CD4-positive, CD25-positive, alpha-beta regulatory T cell (primary cell): ENCODE data around the gene DCK. TPM values are rescaled to one million over a fixed set of nuclear protein-coding genes. Genes with fewer than 3 reads are reported as not detected.
"Not testable (repeated sequence)": the region's sequence is repeated elsewhere in the genome, so short reads cannot be mapped to it uniquely, and the experiment has no call there.

Source experiments
- ATAC-seq, 2 donors: fragments of 150-1000 bp; cut with Tn5 transposase; one replicate each; pipeline ENCODE4 v1.10.0; 2021; ENCODE audit warnings: low read depth in 2 of 2, moderate number of reproducible peaks in 2 of 2, moderate library complexity in 1 of 2
- DNase-seq, 3 donors: peaks; one replicate each; pipeline versions ENCODE4 v3.0.0 to v3.0.0-alpha.2; 2012 to 2022; ENCODE audit warnings: mixed read lengths in 1 of 3
- H3K27ac ChIP-seq: one replicate; pipeline ENCODE4 v1.7.0; 2013; ENCODE audit warnings: mild to moderate bottlenecking, low read length; ENCODE audit not compliant: insufficient read depth, poor library complexity, severe bottlenecking
- H3K27me3 ChIP-seq: one replicate; pipeline ENCODE4 v1.7.0; 2013; ENCODE audit warnings: low read length; ENCODE audit not compliant: control insufficient read depth, insufficient read depth
- H3K36me3 ChIP-seq: one replicate; pipeline ENCODE4 v1.7.0; 2013; ENCODE audit warnings: mild to moderate bottlenecking, low read length, moderate library complexity; ENCODE audit not compliant: control insufficient read depth, insufficient read depth
- H3K4me1 ChIP-seq: 2 replicates; pipeline ENCODE4 v1.7.0; 2013; ENCODE audit warnings: mild to moderate bottlenecking, low read length; ENCODE audit not compliant: insufficient read depth, control insufficient read depth, poor library complexity, severe bottlenecking
- H3K4me3 ChIP-seq: one replicate; pipeline ENCODE4 v1.7.0; 2013; ENCODE audit warnings: low read depth, mild to moderate bottlenecking, low read length, moderate library complexity
- H3K9me3 ChIP-seq, 2 experiments: 1 replicate in 1 of 2; 2 replicates in 1 of 2; pipeline ENCODE4 v1.7.0; 2013; ENCODE audit warnings: low read length in 2 of 2, mild to moderate bottlenecking in 1 of 2, moderate library complexity in 1 of 2; ENCODE audit not compliant: control insufficient read depth in 2 of 2
- H3K27ac Mint-ChIP-seq, 3 donors: one replicate each; pipeline ENCODE4 v1.8.0; 2020 to 2022; ENCODE audit warnings: mild to moderate bottlenecking in 3 of 3, mixed read lengths in 3 of 3, moderate library complexity in 2 of 3
- H3K27me3 Mint-ChIP-seq: one replicate; pipeline ENCODE4 v1.8.0; 2022; ENCODE audit warnings: mild to moderate bottlenecking, mixed read lengths
- H3K36me3 Mint-ChIP-seq: one replicate; pipeline ENCODE4 v1.8.0; 2020; ENCODE audit warnings: mixed read lengths
- H3K4me1 Mint-ChIP-seq, 4 donors: one replicate each; pipeline ENCODE4 v1.8.0; 2020 to 2022; ENCODE audit warnings: mixed read lengths in 4 of 4, mild to moderate bottlenecking in 1 of 4
- H3K4me3 Mint-ChIP-seq, 4 donors: one replicate each; pipeline ENCODE4 v1.8.0; 2020 to 2022; ENCODE audit warnings: mild to moderate bottlenecking in 4 of 4, mixed read lengths in 4 of 4, moderate library complexity in 3 of 4
- H3K9me3 Mint-ChIP-seq, 7 donors: one replicate each; pipeline ENCODE4 v1.8.0; 2020 to 2022; ENCODE audit warnings: mixed read lengths in 7 of 7, mild to moderate bottlenecking in 3 of 7, moderate library complexity in 2 of 7
- polyA plus RNA-seq, 4 donors: library from polyadenylated mRNA; unstranded; fragments of 300-500 nt; fragmentation: Illumina TruSeq; gene quantifications; one replicate each; pipeline ENCODE4 v1.2.3, GENCODE V29; 2021
- total RNA-seq: library from RNA; stranded (reverse); gene quantifications from one replicate; pipeline ENCODE4 v1.2.3, GENCODE V29; 2022

Gene DCK
- total and polyA plus RNA-seq, 5 donors from 2014 or later, result 33.1 to 118 (median 114) TPM

DNA sequence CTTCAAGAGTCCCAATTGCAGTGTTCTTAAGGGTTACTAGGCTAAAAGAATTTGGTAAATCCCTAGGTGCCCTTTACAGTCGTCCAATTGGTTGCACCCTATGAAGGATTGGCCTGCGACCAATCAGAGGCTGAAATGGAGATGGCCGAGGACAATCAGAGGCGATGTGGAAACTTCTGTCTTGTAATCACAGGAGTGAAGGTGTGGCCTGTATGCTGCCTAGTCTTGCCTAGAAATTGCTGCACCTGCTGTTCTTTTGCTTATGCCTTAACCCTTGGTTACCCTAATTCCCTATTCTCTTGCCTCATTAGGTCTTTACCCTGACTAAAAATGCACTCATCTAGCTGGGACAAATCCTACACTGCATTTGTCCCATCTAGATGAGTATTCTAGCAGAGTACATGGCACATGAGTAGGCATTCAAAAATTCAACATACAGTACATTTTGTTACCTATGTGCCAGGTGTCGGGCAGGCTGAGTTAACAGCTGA is 1.0 kb upstream of the DCK start:
- Mint-ChIP-seq H3K27ac (peak overlapping the region; percentile 72 to 93 (median 77)), H3K9me3 (no peaks in the 10 kb centered on the region), H3K36me3 (peaks cover 10% of the 10 kb centered on the region), H3K27me3 (no peaks in the 10 kb centered on the region), H3K4me1 (peaks cover 28 to 44% (median 36%) of the 10 kb centered on the region in 4 donors), H3K4me3 (peak overlapping the region; percentile 93 to 99 (median 97))
- H3K9me3 ChIP-seq, result no peaks in the 10 kb centered on the region
- ATAC-seq (no peak), DNase-seq (no peak)
- H3K4me3 ChIP-seq, result peak overlapping the region; percentile 83
- peaks cover 35% of the 10 kb centered on the region for H3K4me1 ChIP-seq
- H3K27ac ChIP-seq, result peak overlapping the region; percentile 84
- no peaks in the 10 kb centered on the region for H3K27me3 ChIP-seq
- H3K36me3 ChIP-seq, result no peaks in the 10 kb centered on the region

DNA sequence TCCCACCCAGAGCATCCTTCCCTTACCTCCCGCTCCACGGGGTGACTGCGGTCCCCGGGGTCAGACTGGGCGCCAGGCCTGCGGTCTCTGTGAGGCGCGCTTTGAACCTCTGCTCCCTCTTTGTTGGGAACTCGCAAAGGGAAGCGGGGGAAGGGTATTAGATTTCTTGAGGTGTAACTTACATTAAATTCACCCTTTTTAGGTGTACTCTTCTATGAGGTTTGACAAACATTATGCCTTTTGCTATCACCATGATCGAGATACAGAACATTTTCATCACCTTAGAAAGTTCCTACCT is 569 bp downstream of the DCK start:
- no peaks in the 10 kb centered on the region for H3K27me3 ChIP-seq
- H3K4me1 ChIP-seq, result peaks cover 41% of the 10 kb centered on the region
- peak overlapping the region; percentile 100 for H3K4me3 ChIP-seq
- Mint-ChIP-seq H3K4me3 (peak overlapping the region; percentile 96 to 99 (median 98)), H3K9me3 (no peaks in the 10 kb centered on the region), H3K27me3 (no peaks in the 10 kb centered on the region), H3K27ac (peak overlapping the region; percentile 74 to 95 (median 93)), H3K36me3 (peaks cover 20% of the 10 kb centered on the region), H3K4me1 (peaks cover 30 to 52% (median 46%) of the 10 kb centered on the region in 4 donors)
- no peak for ATAC-seq
- no peak for DNase-seq
- peak overlapping the region; percentile 84 for H3K27ac ChIP-seq
- no peaks in the 10 kb centered on the region for H3K9me3 ChIP-seq
- peaks cover 14% of the 10 kb centered on the region for H3K36me3 ChIP-seq

DNA sequence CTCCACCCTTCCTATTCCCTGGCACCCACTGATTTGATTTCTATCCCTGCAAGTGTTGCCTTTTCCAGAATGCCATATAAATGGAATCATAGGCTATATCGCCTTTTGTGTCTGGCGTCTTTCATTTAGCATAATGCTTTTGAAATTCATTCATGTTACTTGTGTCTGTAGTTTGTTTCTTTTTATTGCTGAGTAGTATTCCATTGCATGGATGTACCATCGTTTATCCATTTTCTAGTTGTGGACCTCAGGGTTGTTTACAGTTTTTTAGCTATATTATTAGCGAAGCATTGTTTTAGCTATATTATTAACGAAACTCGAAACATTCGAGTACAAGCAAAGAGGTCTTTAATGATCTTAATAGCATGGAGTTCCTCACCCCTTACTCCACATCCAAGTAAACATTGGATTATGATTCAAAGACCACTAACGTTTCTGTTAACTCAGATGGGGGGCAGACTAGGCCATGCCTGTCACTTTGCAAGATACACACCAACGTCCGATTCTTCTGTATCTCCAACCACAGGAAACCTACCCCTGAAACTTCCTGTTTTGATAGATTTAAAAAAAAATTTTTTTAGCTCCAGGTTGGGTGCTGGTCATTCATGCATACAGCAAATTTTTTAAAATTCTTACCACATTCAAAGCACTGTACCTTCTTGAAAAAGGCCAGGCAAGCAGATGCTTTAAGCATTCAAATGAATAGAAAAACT is 1.1 kb downstream of the DCK start:
- Histone ChIP-seq H3K9me3 (no peaks in the 10 kb centered on the region), H3K4me3 (peak overlapping the region; percentile 100), H3K27me3 (no peaks in the 10 kb centered on the region), H3K36me3 (peaks cover 15% of the 10 kb centered on the region), H3K27ac (peak overlapping the region; percentile 84), H3K4me1 (peaks cover 41% of the 10 kb centered on the region)
- no peaks in the 10 kb centered on the region for H3K27me3 Mint-ChIP-seq
- H3K4me3 Mint-ChIP-seq, result peak overlapping the region; percentile 96 to 99 (median 98)
- DNase-seq, result peak in 1 of 3 donors; percentile 50
- H3K36me3 Mint-ChIP-seq, result peaks cover 25% of the 10 kb centered on the region
- peak overlapping the region; percentile 74 to 95 (median 93) for H3K27ac Mint-ChIP-seq
- peaks cover 0 to 2% (median 0%) of the 10 kb centered on the region in 7 donors for H3K9me3 Mint-ChIP-seq
- peaks cover 30 to 57% (median 52%) of the 10 kb centered on the region in 4 donors for H3K4me1 Mint-ChIP-seq
- no peak for ATAC-seq

DNA sequence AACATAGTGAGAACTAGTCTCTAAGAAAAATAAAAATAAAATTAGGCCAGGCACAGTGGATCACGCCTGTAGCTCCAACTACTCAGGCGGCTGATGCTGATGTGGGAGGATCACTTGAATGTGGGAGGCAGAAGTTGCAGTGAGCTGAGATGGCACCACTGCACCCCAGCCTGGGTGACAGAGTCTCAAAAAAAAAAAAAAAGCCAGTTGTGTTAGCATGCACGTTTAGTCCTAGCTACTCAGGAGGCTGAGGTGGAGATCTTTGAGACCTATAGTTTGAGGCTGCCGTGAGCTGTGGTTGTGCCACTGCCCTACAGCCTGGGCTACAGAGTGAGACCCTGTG is 2.5 kb downstream of the DCK start:
- H3K9me3 Mint-ChIP-seq, result peaks cover 0 to 6% (median 0%) of the 10 kb centered on the region in 7 donors
- Histone ChIP-seq H3K27ac (no peak overlapping the region), H3K9me3 (no peaks in the 10 kb centered on the region), H3K27me3 (no peaks in the 10 kb centered on the region), H3K4me1 (peaks cover 41% of the 10 kb centered on the region), H3K36me3 (peaks cover 19% of the 10 kb centered on the region), H3K4me3 (peak overlapping the region; percentile 100)
- H3K36me3 Mint-ChIP-seq, result peaks cover 39% of the 10 kb centered on the region
- ATAC-seq, result no peak
- H3K4me1 Mint-ChIP-seq, result peaks cover 30 to 72% (median 66%) of the 10 kb centered on the region in 4 donors
- H3K27me3 Mint-ChIP-seq, result no peaks in the 10 kb centered on the region
- DNase-seq, result peak in 1 of 3 donors; percentile 35
- peak overlapping the region; percentile 96 to 99 (median 98) for H3K4me3 Mint-ChIP-seq
- peak overlapping the region; percentile 74 to 95 (median 93) for H3K27ac Mint-ChIP-seq

DNA sequence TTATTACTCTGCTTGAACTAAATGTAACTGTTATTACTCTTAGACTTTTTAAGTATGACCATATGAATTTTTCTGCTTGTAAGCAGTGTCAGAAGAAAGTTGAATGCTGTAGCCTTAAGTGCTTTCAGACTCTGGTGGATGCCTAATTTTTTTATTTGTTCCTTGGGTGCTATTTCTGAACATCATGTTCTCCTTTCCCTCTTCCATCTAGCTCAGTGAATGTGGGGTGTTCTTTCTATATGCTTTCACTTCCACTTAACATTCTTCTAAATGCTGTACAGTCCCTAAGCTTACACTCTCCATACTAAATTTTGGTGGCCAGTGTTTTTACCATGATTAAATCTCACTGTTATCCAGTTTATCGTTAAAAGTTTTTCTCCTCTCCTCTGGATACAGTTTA is 3.6 kb downstream of the DCK start:
- H3K36me3 Mint-ChIP-seq, result peaks cover 50% of the 10 kb centered on the region
- ATAC-seq, result no peak

DNA sequence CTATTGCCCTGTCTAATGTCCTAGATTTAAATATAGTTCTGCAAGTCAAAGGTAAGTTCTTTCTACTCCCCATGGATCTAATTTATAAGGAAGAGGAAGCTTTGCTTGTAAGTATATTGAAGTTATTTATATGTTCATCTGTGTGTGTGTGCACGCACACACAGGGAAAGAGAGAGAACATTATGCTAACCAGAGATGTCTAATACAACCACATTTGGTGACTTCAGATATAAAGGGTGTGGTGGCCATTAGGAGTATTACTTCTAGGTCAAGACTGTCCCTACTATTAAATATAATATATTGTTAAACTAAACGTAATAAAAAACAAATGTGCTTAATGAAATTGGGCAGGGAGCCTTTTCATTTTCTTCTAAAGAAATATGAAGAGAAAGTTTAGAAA is 4.1 kb downstream of the DCK start:
- Mint-ChIP-seq H3K4me3 (peak overlapping the region; percentile 96 to 99 (median 98)), H3K27me3 (no peaks in the 10 kb centered on the region), H3K27ac (peak overlapping the region; percentile 74 to 95 (median 80)), H3K36me3 (peaks cover 53% of the 10 kb centered on the region), H3K9me3 (peaks cover 0 to 11% (median 0%) of the 10 kb centered on the region in 7 donors), H3K4me1 (peaks cover 43 to 82% (median 75%) of the 10 kb centered on the region in 4 donors)
- ATAC-seq (no peak), DNase-seq (no peak)
- no peaks in the 10 kb centered on the region for H3K9me3 ChIP-seq
- H3K4me1 ChIP-seq, result peaks cover 37% of the 10 kb centered on the region
- peaks cover 20% of the 10 kb centered on the region for H3K36me3 ChIP-seq
- H3K27ac ChIP-seq, result peak overlapping the region; percentile 30
- no peaks in the 10 kb centered on the region for H3K27me3 ChIP-seq
- H3K4me3 ChIP-seq, result peak overlapping the region; percentile 100

More for the DNA sequence above, 3.6 kb downstream of the DCK start:
- Histone ChIP-seq H3K36me3 (peaks cover 20% of the 10 kb centered on the region), H3K27me3 (no peaks in the 10 kb centered on the region), H3K9me3 (no peaks in the 10 kb centered on the region), H3K4me3 (peak overlapping the region; percentile 100), H3K27ac (peak overlapping the region; percentile 30), H3K4me1 (peaks cover 41% of the 10 kb centered on the region)
- peak overlapping the region; percentile 96 to 99 (median 98) for H3K4me3 Mint-ChIP-seq
- peaks cover 39 to 82% (median 73%) of the 10 kb centered on the region in 4 donors for H3K4me1 Mint-ChIP-seq
- no peak for DNase-seq
- peak overlapping the region; percentile 74 to 95 (median 80) for H3K27ac Mint-ChIP-seq
- H3K27me3 Mint-ChIP-seq, result no peaks in the 10 kb centered on the region
- H3K9me3 Mint-ChIP-seq, result peaks cover 0 to 9% (median 0%) of the 10 kb centered on the region in 7 donors

DNA sequence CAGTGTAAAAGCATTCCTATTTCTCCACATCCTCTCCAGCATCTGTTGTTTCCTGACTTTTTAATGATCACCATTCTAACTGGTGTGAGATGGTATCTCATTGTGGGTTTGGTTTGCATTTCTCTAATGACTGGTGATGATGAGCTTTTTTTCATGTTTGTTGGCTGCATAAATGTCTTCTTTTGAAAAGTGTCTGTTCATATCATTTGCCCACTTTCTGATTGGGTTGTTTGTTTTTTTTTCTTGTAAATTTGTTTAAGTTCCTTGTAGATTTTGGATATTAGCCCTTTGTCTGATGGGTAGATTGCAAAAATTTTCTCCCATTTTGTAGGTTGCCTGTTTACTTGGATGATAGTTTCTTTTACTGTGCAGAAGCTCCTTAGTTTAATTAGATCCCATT is 6.2 kb downstream of the DCK start:
- H3K27ac ChIP-seq, ATAC-seq, H3K27me3 Mint-ChIP-seq, DNase-seq, H3K27me3 ChIP-seq, H3K9me3 ChIP-seq: not testable (repeated sequence)
- H3K27ac Mint-ChIP-seq, result peak overlapping the region; percentile 21 to 48 (median 38)
- H3K36me3 Mint-ChIP-seq, result peaks cover 57% of the 10 kb centered on the region
- Histone ChIP-seq H3K4me3 (peak overlapping the region; percentile 18), H3K36me3 (peaks cover 20% of the 10 kb centered on the region), H3K4me1 (peaks cover 46% of the 10 kb centered on the region)
- H3K4me3 Mint-ChIP-seq, result peak overlapping the region; percentile 7 to 71 (median 55)
- H3K4me1 Mint-ChIP-seq, result peaks cover 50 to 96% (median 86%) of the 10 kb centered on the region in 4 donors
- peaks cover 0 to 11% (median 0%) of the 10 kb centered on the region in 7 donors for H3K9me3 Mint-ChIP-seq
